ENCODE measurements around the gene MYL12A. TPM values are rescaled to one million over a fixed set of nuclear protein-coding genes. Genes with fewer than 3 reads are reported as not detected.

The MYL12A gene
- total and polyA plus RNA-seq, 2 of the 4 experiments (the other 2 are of a cell fraction) = 549 to 580 TPM

DNA sequence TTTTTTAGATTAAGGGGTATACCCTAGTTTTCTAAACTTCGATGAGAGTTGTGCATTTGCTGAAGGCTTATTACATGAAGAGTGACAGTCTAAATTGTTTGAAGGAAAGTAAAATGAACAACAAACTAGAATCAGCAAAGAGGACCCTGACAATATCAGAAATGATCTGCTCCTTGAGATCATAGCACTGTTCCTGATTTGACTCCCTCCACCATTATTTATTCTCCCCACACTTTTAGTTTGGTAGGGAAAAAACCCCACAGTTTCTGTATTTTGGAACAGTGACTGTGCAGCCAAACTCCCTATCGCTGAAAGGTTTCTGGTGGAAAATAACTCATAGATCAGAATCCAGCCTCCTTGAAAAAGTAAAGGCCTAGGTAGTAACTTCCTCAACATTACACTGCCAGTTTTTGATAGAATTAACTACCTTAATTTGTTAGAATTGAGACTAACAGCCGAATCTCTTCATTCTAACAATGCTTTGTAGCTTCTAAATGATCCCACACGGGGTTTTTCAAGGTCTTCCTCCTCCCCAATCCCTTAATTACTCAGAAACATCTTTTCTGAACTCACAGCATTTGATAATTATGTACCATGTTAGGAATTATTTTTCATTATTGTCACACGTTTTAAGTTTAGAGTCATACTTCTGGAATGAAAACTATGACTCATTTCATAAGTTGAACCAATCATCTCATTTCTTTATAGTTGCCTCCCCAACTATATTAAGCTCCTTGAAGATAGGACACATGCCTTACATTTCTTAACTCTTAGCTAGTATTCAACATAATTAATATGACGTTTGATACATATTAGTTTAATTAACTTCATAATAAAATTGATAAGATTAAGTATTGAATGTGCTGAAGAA, 2.9 kb downstream of the MYL12A start (continued):
- TF ChIP-seq MAFK (IDR thresholded peaks at IDR 0.05; ENCODE audit: low read depth, low read length) (no peak), MAZ (IDR thresholded peaks at IDR 0.05; ENCODE audit: borderline replicate concordance, low read depth, low read length) (no peak), BHLHE40 (IDR thresholded peaks at IDR 0.05; ENCODE audit: low read depth, low read length) (0 out of 2 replicates have a peak, but pooled peaks have one; percentile 36)

All from IMR-90 (cell line).